Fibroblast of skin of abdomen (primary cell): ENCODE measurements around the gene RHBDL3.

Source experiments
- DNase-seq: peaks from one replicate; pipeline ENCODE4 v3.0.0-alpha.2; 2013

The RHBDL3 gene

DNA sequence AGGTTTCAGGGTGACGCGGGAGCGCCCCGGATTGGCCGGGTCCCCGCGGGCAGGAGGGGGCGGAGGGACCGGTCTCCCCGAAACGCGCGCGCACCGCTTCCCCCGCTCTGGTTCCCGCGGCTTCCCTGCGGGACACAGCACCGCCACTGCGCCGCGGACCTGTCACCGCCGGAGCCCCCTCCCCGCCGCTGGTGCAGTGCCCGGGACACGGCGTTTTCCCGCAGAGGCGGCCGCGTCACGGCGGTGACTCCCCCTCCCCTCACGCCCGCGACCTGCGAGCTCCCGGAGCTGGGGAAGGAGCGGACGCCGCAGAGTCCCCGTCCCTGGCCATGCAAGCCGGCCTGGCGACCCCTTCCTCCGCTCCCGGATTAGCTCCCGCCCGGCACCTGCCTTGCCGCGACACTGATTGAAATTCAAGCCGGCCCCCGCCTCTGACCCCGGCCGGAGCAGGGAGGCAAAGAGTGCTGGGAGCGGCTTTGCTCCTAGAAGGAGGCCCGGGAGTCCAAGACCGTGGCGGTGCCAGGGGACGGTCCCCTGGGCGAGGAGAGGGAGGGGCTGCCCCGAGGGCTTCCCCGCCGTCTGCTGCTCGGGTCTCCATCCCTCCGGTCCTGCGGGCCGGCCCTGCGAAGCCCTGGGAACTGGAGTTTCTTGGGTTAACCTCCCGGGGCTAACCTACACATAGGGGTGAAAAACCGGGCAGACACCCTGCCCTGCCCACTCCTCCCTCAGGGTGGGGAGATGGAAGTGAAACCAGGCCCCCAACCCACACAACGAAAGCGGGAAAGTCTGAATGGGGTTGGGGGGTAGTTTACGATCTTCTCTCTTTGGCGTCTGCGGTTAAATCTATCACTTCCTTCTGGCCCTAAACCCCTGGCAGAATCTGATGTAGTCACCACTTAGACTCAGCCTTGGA, 1.0 kb downstream of the RHBDL3 start:
- no peak for DNase-seq

DNA sequence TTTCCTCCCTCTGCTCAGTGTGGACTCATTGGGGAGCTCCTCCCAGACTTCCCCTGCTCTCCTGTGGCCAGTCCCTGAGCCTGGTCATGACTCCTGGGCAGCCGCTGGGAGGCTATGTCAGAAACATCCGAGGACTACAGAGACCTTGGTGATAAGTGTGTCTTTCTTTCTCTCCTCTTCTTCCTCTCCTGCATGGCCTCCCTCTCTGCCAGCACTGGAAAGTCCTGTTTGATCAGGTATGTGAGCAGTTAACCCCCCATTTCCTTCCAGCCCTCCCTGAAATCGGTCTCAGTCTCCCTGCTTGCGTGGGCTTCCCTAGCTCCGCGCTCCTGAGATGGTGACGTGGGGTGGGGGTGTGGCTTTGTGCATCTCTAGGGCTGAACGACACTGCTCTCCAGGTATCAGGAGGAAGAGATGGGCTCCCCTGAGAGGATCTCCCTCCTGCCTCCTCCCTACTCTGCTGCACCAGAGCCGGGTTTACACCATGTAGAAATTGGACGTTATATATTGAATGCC, 2.1 kb downstream of the RHBDL3 start:
- DNase-seq: no peak

DNA sequence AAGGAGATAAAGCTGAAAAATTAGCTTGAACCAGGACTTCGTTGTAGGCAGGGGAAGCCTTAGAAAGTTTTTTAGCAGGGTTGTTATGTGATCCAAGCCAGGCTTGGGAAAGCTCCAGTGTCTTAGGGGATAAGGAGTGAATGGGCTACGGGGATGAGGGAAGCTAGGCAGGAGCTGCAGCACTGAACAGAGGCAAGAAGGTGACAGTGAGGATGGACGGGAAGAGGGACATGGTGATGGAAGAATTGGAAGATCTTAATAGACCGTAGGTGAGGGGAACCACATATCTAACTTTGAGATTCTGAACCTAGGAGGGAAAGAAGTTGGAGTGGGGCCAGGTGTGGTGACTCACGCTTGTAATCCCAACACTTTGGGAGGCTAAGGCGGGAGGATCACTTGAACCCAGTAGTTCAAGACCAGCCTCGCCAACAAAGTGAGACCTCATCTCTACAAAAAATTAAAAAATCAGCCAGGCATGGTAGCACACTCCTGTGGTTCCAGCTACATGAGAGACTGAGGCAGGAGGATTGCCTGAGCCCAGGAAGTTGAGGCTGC, 3.2 kb downstream of the RHBDL3 start:
- DNase-seq: no peak

DNA sequence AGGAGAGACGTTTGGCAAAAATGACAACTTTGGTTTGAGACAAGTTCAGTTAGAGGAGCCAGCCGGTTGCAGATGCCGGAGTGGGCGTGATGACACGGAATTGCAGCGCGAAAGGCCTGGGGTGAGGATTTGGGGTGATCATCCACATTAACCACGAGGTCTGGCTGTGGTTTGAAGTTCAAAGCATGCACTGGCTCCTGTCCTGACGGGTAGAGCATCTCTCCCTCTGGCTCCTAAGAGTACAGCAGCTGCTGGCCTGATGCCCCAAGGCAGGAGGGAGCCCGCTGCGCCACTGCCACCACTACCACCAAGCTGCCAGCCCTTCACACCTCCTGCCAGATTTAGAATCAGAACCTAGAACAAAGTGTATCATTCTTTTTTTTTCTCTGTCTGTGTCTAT, 3.7 kb downstream of the RHBDL3 start:
- DNase-seq: no peak

DNA sequence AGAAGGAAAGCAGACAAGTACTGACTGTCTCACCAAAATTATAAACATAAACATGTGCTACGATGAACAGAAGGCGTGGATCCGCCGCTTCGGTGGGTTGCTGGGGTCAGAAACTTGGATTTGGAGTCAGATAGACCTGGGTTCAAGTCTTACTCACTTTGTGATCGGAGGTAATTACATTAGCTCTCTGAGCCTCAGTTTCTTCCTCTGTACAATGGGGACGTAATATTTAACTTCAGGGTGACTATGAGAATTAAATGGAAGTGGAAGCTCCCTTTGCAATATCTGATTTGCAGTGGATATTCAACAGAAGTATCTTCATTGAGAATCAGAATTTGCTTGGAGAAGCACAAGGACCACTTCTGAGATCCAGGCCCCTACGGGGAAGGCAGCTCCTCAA, 6.2 kb downstream of the RHBDL3 start:
- DNase-seq: no peak

DNA sequence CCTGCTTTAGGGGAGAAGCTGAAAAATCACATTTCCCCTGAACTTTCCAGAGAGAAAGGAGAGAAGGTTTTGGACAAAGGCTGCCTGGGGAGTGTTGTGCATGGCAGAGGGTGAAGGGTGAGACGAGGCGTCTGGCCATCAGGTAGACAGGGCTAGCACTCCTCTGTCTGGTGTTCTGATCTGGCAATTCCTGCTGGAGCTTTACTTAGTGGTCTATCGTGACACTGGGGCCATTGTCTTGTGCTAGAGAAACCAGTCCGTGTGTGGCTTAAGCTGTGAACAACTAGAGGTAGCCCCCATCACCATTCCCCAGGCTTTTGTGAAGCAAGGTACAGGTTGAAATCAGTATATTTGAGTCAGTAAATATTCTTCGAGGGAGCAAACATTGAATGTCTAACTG, 8.5 kb downstream of the RHBDL3 start:
- no peak for DNase-seq

DNA sequence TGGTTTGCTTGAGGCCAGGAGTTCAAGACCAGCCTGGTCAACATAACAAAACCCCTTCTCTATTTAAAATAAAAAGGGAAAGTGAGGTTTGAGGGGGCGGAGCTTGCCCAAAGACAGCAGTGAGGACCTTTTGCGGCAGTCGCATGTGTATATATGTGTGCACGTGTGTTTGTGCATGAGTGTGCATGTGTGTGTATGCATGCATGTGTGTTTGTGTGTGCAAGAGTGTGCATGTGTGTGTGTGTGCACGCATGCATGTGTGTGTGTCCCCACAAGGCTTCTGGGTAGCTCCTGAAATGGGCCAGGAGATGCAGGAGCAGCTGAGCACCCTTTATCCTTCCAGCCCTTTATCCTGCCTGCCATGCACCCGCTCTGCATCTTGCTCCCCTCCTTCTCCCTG, 9.0 kb downstream of the RHBDL3 start:
- no peak for DNase-seq

DNA sequence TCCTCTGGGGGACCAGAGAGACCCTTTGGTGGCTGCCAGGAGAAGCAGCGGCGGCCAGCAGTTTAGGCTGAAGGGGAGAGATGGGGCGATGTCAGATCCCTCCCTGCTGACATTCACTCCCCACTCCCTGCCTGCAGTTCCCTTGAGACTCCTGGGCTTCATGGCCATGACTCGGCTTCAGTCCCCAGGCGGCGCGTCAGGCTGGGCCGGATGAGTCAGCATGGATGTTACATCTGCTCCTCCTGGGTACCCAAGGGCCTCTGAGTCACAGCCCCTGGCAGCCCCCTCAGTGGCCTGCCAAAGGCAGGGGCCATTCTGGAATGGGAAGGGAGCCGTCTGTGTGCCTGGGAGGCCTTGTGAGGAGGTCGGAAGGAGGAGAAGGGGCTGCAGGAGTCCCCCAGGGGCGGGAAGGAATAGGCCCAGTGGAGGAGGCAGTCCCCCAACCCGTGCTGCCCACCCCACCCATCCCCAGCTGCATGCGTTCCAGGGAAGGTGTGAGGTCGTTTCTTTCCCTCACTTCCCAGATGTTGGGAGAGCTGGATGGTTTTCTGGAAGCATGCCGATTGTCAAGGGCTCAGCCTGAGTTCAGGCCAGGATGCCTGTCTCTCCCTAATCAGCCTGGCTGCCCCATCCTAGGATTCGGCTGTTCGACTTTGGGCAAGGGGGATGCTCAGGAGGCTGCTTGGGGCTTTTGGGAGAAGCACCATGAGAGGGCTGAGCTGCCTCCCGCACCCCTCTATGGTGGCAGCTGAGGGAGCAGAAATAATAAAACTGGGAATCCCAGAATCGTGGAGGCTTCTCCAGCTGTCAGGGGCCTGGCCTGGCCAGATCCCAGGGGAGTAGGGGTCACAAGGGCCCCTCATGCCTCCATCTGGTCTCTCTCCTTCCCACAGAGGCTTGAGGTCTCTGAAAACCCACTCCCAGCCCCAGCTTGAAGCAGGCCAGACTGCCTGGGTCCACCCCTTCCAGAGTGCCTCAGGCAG, 9.7 kb downstream of the RHBDL3 start:
- peak; percentile 89 for DNase-seq

DNA sequence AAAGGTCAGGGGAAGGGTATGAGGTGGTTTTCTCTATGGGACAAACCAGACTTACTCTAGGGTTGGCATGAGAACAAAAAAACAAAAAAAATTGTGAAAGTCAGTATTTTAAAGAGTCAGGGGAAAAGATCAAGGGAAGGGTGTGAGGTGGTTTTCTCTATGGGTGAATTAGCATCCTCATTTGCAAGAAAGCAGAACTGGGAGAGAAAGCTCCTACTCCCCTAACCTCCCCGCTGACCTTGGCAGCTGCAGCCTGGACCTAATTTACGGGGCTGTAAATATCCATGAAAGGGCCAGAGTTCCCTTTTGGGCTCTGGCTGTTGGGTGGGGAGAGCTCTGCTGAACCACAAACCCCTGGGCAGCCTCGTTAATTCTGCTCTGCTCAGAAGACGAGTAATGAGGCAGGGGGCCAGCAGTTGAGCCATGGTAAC, 10.6 kb downstream of the RHBDL3 start:
- DNase-seq: no peak

DNA sequence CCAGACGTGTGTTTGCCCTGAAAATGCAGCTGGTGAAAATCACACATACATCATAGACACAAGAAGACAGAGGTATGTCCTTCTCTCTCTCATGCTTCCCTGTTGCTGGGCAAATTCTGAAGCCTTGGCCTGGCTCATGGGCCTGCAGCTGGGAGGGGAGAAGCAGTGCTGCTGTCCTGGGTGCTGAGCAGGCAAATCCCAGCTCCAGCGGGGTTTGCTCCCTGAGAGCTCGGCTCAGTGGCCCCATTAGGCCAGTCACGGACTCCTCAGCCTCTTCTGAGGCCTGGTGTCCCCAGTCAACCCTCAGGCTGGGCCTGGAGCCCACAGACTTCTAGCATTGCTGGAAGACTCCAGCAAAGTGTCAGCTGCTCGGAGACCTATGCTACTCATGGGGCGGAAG, 11.7 kb downstream of the RHBDL3 start:
- DNase-seq: peak; percentile 43

DNA sequence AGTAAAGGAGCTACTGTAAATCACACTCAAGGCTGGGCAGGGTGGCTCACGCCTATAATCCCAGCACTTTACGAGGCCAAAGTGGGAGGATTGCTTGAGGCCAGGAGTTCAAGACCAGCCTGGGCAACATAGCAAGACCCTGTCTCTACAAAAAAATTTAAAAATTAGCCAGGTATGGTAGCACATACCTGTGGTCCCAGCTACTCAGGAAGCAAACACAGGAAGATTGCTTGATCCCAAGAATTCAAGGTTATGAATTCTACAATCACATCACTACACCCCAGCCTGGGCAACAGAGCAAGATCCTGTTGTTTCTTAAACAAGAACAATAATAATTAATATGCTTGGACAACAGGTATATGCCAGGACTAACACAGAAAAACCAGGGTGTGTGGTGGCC, 13.2 kb downstream of the RHBDL3 start:
- DNase-seq: no peak

DNA sequence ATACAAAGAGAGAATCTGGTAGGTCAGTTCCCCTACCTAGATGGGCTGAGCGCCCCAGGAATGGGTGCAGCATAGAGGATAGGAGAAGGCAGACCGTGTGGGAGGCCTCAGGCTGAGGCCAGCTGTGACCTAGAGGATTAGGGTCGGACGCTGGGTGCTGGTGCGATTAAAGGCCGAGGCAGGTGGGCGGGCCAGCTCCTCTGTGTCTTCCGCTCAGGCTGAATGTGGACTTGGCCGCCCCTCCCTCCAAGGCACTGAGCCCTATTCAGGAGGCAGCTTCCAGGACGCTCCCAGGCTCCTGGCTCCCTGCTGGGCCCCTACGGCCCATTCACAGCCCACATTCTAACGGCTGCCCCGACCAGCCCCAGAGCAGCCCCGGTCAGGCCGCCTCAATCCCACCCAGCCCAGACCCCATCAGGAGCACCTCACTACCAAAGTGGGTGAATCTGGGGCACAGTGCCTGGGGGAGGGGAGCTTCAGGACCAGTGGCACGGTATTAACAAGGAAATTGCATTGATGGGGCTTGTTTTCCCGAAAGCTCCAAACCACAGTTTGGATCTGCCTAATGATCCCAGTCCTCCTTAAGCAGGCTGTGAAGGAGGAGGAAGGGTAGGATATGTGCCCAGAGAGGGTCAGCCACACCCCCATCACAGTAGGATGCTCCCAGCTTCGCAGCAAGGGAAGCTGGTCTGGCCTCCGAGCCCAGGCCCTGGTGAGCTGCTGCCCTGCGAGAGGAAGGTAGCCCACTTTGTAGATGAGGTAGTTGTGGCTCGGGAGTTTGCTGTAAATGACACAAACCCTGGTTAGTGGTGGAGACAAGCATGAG, 14.5 kb downstream of the RHBDL3 start:
- DNase-seq: no peak

DNA sequence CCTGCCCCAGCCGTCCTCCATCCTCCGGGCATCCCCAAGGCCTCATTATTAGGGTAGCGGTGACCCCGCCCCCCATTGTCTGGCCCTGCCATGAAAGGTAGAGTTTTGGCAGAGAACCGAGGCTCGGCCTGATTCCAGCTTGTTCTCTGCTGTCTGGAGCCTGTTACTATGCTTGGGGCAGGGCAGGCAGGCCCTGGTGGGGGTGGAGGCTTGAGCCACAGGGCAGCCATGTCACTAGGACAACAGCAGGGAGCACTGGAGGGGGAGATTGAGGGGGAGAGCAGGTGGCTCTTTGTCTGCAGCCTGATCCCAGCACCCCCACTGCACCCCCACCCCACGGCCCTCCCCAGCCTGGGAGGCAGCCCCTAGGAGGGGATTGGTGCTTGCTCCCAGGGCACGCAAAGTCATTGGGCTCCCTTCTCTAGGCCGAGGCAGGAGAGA, 15.4 kb downstream of the RHBDL3 start:
- no peak for DNase-seq

DNA sequence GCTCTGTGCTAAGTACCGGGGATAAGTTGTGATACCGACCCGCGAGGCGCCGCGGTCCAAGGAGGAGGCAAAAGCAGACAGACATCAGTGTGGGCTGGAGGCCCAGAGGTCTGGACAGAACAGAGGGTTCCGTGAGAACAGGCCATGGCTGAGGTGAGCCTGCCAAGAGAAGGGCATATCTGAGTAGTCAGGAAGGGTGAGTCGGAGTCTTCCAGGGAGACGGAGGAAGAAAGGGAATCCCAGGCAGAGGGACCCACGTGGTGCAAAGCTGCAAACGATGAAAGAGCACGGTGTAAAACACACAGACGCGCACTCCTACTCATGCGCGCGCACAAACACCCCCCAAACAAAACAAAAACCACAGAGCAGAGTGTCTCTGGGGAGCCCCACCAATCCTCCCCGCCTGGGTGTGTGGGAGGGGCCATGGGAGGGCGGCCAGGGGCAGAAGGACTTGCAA, 18.1 kb downstream of the RHBDL3 start:
- peak; percentile 32 for DNase-seq

DNA sequence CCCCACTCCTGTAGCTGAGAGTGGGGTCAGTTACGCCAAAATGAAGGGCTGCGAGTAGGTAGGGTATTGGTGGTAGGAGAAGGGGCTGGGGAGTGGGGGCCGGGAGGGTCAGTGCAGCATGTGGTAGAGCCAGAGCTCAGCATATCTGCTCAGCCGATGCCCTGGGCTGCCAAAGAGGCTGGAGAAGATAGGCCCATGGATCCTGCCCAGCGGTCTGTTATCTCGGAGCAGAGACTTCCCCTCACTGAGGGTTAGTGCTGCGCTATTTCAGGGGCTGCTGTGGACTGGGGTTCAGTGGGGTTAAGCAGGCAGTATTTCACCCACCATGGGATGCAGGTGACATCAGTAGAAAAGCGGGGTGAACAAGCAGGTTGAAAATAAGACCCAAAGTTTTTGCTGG, 19.7 kb downstream of the RHBDL3 start:
- DNase-seq: no peak

DNA sequence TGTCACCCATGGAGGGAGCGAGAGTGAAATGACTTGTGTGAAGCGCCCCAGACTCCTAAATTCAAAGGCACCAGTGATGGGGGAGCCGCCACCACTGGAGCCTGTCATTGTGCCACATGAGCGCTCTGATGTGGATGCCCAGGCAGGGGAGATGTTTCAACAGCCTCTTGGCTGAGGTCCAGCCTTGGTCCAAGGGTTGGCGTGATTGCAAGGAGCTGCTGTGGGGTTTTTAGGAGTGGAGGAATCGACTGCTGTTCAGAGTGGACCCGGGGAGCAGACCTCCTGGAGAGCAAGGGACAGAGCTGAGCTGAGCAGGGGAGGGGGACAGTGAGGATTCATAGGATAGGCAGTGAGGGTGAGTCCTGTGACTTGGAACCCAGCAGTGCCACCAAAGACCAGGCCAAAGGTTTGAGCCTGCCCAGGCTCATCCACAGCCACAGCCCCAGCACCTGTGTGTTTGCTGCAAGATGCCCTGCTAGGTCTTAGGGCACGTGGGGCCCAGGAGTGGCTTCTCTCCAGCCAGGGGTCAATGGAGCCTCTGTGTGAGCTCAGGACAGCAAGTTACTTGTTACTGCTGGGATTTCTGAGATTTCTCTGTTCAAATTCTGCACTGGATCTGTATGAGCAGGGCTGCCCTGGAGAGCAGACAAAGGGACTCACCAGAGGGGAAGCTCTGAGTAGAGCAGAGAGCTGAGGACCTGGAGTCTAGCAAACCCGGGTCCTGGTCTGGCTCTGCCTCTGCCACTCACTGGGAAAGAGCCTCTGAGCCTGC, 20.3 kb downstream of the RHBDL3 start:
- DNase-seq: no peak

DNA sequence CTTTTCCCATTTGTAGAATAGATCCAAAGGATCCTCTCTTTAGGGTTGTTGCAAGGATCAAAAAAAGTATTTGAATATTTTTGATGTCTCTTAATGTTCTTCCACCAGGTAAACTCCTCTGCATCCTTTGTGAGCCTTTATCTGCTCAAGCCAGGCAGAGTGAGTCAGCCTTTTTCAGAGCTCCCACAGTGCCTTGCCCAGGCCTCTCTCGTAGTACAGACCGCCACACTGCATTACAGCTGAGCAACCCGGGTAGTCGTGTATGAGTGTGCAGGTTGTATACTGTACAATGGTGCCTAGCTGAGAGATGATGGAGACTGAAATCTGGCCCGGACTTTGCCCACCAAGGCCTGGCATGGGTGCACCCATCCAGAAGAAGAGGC, 20.9 kb downstream of the RHBDL3 start:
- no peak for DNase-seq

DNA sequence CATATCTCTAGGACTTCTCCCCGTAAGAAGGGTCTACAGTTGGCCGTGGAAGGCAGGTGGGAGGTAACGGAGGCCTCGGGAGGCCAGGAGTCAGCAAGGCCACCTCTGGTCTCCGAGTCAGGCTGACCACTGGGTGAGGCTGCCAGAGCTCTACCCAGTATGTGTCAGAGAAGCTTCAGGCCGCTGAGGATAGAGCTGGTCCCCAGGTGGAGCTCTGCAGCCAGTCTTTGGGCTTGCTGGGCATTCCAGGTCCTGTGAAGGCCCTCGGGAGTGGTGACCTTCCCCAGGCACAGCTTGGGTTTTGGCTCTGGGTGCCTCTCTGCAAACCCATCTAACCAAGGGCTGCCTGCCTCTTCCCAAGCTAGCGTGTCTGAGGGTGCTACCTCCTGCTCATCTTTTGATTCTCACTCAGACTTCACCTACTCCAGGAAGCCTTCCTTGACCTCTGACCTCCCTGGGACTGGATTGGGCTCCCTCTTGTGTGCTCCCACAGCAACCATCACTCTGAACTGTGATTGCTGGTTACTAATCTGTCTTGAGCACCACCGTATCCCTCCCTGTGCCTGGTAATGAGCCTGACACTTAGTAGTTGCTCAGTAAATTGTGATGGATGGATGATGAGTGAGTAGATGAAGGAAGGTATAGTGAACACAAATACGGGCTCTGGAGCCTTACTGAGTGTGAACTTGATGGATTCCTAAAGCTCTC, 22.3 kb downstream of the RHBDL3 start:
- DNase-seq: no peak

DNA sequence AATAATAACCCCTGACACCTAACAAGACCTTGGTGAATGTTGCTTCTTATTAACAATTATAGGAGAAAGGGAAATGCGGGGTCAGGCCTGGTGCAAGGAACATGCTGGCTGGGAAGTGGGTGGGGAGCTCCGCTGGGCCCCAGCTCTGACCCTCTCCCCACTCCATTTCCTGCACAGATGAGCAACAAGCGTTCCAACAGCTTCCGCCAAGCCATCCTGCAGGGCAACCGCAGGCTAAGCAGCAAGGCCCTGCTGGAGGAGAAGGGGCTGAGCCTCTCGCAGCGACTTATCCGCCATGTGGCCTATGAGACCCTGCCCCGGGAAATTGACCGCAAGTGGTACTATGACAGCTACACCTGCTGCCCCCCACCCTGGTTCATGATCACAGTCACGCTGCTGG, 23.0 kb downstream of the RHBDL3 start:
- DNase-seq: no peak

DNA sequence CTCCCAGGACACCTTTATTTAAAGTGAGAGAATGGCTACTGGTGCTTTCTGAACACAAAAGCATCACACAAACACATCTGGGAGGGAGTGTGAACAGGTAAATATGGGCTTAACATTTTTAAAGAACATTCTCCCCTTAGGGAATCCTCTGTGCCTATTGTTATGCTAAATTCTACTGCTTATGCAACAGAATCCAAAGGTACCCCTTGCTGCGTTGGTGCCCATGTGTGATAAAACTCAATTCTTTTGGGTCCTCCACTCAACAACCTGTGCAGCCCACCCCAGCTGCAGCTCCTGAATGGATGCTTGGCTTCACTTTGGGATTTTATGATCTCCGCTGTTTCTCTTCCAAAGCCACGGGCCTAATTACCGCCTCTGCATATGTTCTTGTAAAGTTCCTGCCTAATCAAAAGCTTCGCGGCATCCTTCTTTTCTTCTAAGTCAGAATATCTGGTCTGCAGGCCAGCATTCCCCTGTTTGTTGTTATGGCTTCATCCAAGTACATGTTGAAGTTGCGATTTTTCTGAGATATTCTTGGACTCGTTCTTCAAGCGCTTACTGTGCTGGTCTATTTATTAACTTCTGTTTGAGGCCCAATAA, 23.9 kb downstream of the RHBDL3 start:
- DNase-seq: no peak
